Mesenchymal stem cell (in vitro differentiated cells and primary cell): Measurements from ENCODE around the gene HRH1.

Experiments used
- DNase-seq: peaks from one replicate; pipeline ENCODE4 v3.0.0-alpha.2; 2013
- H2AFZ ChIP-seq: one replicate; pipeline ENCODE4 v1.6.1; 2013; ENCODE audit warnings: low read depth, mild to moderate bottlenecking, control low read depth, inconsistent platforms, low read length, moderate library complexity
- H2AK5ac ChIP-seq: 2 replicates; pipeline ENCODE4 v1.6.1; 2013; ENCODE audit warnings: low read length, moderate library complexity, mild to moderate bottlenecking, inconsistent platforms; ENCODE audit not compliant: severe bottlenecking
- H2BK120ac ChIP-seq: one replicate; pipeline ENCODE4 v1.6.1; 2013; ENCODE audit warnings: low read depth, mild to moderate bottlenecking, inconsistent platforms, low read length, moderate library complexity
- H2BK12ac ChIP-seq, 2 experiments: one replicate each; pipeline ENCODE4 v1.6.1; 2013; ENCODE audit warnings: inconsistent platforms in 2 of 2, low read length in 2 of 2, mild to moderate bottlenecking in 2 of 2, moderate library complexity in 2 of 2, control low read depth in 1 of 2
- H2BK15ac ChIP-seq: one replicate; pipeline ENCODE4 v1.6.1; 2013; ENCODE audit warnings: mild to moderate bottlenecking, low read depth, inconsistent platforms; ENCODE audit not compliant: poor library complexity, severe bottlenecking
- H2BK5ac ChIP-seq: 2 replicates; pipeline ENCODE4 v1.6.1; 2013; ENCODE audit warnings: low read depth, mild to moderate bottlenecking, low read length, control low read depth, inconsistent platforms; ENCODE audit not compliant: poor library complexity, severe bottlenecking
- H3K14ac ChIP-seq, 2 experiments: one replicate each; pipeline ENCODE4 v1.6.1; 2013; ENCODE audit warnings: inconsistent platforms in 2 of 2, low read length in 2 of 2, control low read depth in 1 of 2, mild to moderate bottlenecking in 1 of 2, moderate library complexity in 1 of 2
- H3K18ac ChIP-seq, 2 experiments: one replicate each; pipeline ENCODE4 v1.6.1; 2013; ENCODE audit warnings: inconsistent platforms in 2 of 2, low read length in 2 of 2, control low read depth in 1 of 2, low read depth in 1 of 2, mild to moderate bottlenecking in 1 of 2
- H3K23ac ChIP-seq, 2 experiments: one replicate each; pipeline ENCODE4 v1.6.1; 2013; ENCODE audit warnings: inconsistent platforms in 2 of 2, low read length in 2 of 2, mild to moderate bottlenecking in 2 of 2, moderate library complexity in 2 of 2, control low read depth in 1 of 2
- H3K27ac ChIP-seq: 2 replicates; pipeline ENCODE4 v1.5.1; 2013; ENCODE audit warnings: mild to moderate bottlenecking, moderate library complexity, low read length, control low read depth, inconsistent platforms; ENCODE audit not compliant: poor library complexity, severe bottlenecking
- H3K27me3 ChIP-seq, 2 experiments: 2 replicates each; pipeline versions ENCODE4 v1.6.1 to v1.7.0; 2013; ENCODE audit warnings: low read length in 2 of 2, mild to moderate bottlenecking in 2 of 2, moderate library complexity in 2 of 2, control low read depth in 1 of 2, inconsistent platforms in 1 of 2; ENCODE audit not compliant: control insufficient read depth in 1 of 2, insufficient read depth in 1 of 2
- H3K36me3 ChIP-seq, 2 experiments: 2 replicates each; pipeline versions ENCODE4 v1.6.1 to v1.7.0; 2013; ENCODE audit warnings: low read length in 2 of 2, control low read depth in 1 of 2, inconsistent platforms in 1 of 2, low read depth in 1 of 2, mild to moderate bottlenecking in 1 of 2; ENCODE audit not compliant: insufficient read depth in 2 of 2, control insufficient read depth in 1 of 2
- H3K4ac ChIP-seq, 2 experiments: one replicate each; pipeline ENCODE4 v1.6.1; 2013; ENCODE audit warnings: inconsistent platforms in 2 of 2, low read length in 2 of 2, mild to moderate bottlenecking in 2 of 2, moderate library complexity in 2 of 2, control low read depth in 1 of 2, low read depth in 1 of 2
- H3K4me1 ChIP-seq: 2 replicates; pipeline ENCODE4 v1.6.1; 2013; ENCODE audit warnings: low read depth, low read length, control low read depth; ENCODE audit not compliant: control insufficient read depth, insufficient read depth
- H3K4me2 ChIP-seq: 2 replicates; pipeline ENCODE4 v1.6.1; 2013; ENCODE audit warnings: low read length, mild to moderate bottlenecking, inconsistent platforms; ENCODE audit not compliant: poor library complexity, severe bottlenecking
- H3K4me3 ChIP-seq, 2 experiments: 2 replicates each; pipeline versions ENCODE4 v1.5.1 to v1.7.0; 2013; ENCODE audit warnings: low read length in 2 of 2, mild to moderate bottlenecking in 2 of 2, control low read depth in 1 of 2, low read depth in 1 of 2; ENCODE audit not compliant: insufficient read depth in 1 of 2
- H3K79me1 ChIP-seq: replicated peaks from 2 replicates; pipeline ENCODE4 v1.6.1; 2013; ENCODE audit warnings: mild to moderate bottlenecking, control low read depth, low read length, inconsistent platforms; ENCODE audit not compliant: poor library complexity, severe bottlenecking
- H3K9ac ChIP-seq: 2 replicates; pipeline ENCODE4 v1.7.0; 2013; ENCODE audit warnings: mild to moderate bottlenecking, low read length, moderate library complexity
- H3K9me3 ChIP-seq: 2 replicates; pipeline ENCODE4 v1.7.0; 2013; ENCODE audit warnings: mild to moderate bottlenecking, low read length; ENCODE audit not compliant: control insufficient read depth
- H4K8ac ChIP-seq: one replicate; pipeline ENCODE4 v1.6.1; 2013; ENCODE audit warnings: inconsistent platforms, mild to moderate bottlenecking, low read length, moderate library complexity
- H4K91ac ChIP-seq: one replicate; pipeline ENCODE4 v1.6.1; 2013; ENCODE audit warnings: mild to moderate bottlenecking, low read length, inconsistent platforms
- WGBS: methylation state at CpG from one replicate; pipeline ENCODE4 v1.1.7; 2013; ENCODE audit warnings: mixed read lengths; 5-methylcytosine and 5-hydroxymethylcytosine counted together

The HRH1 gene

DNA sequence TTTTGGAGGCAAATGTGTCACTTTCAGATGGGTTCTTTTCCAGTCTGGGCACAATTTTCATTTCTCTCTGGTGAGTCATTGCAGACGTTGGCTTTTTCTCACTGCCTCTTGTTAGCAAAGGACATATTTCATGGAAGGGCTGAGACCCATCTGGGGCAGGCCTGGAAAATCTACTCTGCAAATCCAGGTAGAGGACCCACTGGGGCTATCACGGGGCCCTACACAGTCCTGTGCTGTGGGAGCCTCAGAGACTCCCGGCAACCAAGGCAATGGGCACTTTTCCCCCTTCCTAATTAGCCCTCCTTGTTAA lies 58.0 kb downstream of the HRH1 start:
- peaks cover 0 to 4% of the 10 kb centered on the region in 2 experiments for H3K36me3 ChIP-seq
- H2BK5ac ChIP-seq = no peak overlapping the region
- peaks cover 13% of the 10 kb centered on the region for H3K79me1 ChIP-seq
- H4K8ac ChIP-seq = no peak overlapping the region
- no peak overlapping the region for H2AFZ ChIP-seq
- no peak overlapping the region for H2BK12ac ChIP-seq
- no peaks in the 10 kb centered on the region for H3K9me3 ChIP-seq
- peak; percentile 68 for DNase-seq
- no peak overlapping the region for H2AK5ac ChIP-seq
- no peak overlapping the region for H3K23ac ChIP-seq
- H3K27ac ChIP-seq = no peak overlapping the region
- no peak overlapping the region for H3K4ac ChIP-seq
- no peak overlapping the region for H3K4me2 ChIP-seq
- no peaks in the 10 kb centered on the region for H3K27me3 ChIP-seq
- no peak overlapping the region for H3K18ac ChIP-seq
- H3K4me3 ChIP-seq = no peak overlapping the region
- H4K91ac ChIP-seq = no peak overlapping the region
- WGBS = 57% methylated on average over 3 of the region's 3 CpGs
- peaks cover 9% of the 10 kb centered on the region for H3K4me1 ChIP-seq
- no peak overlapping the region for H2BK15ac ChIP-seq
- no peak overlapping the region for H3K14ac ChIP-seq
- no peak overlapping the region for H2BK120ac ChIP-seq
- no peak overlapping the region for H3K9ac ChIP-seq

DNA sequence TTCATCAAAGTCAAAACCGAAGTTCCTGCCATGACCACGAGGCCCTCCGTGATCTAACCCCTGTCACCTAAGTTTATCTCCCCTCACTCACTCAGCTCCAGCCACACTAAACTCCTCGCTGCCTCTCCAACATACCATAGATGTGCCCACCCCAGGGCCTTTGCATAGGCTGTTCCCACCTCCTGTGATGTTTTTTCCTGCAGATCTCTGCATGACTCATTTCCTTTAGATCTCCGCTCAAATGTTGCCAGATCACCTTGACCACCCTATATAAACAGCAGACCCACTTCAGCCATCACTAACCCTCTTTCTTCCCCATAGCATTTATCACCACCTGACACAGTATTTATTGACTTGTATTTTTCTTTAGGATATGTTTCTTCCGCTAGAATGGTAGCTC lies 58.5 kb downstream of the HRH1 start:
- Histone ChIP-seq H3K14ac (no peak overlapping the region), H2BK15ac (no peak overlapping the region), H3K27ac (no peak overlapping the region), H3K23ac (no peak overlapping the region), H4K8ac (no peak overlapping the region), H2BK120ac (no peak overlapping the region), H3K27me3 (no peaks in the 10 kb centered on the region), H2AFZ (no peak overlapping the region), H2AK5ac (no peak overlapping the region), H2BK12ac (no peak overlapping the region), H3K18ac (no peak overlapping the region), H3K4me2 (no peak overlapping the region), H3K4me3 (no peak overlapping the region), H3K9ac (no peak overlapping the region), H3K9me3 (no peaks in the 10 kb centered on the region), H3K4ac (no peak overlapping the region), H3K79me1 (peaks cover 9% of the 10 kb centered on the region), H3K36me3 (peaks cover 0 to 4% of the 10 kb centered on the region in 2 experiments), H2BK5ac (no peak overlapping the region), H3K4me1 (peaks cover 7% of the 10 kb centered on the region), H4K91ac (no peak overlapping the region)
- WGBS = 84% methylated on average over 5 of the region's 6 CpGs
- no peak for DNase-seq

DNA sequence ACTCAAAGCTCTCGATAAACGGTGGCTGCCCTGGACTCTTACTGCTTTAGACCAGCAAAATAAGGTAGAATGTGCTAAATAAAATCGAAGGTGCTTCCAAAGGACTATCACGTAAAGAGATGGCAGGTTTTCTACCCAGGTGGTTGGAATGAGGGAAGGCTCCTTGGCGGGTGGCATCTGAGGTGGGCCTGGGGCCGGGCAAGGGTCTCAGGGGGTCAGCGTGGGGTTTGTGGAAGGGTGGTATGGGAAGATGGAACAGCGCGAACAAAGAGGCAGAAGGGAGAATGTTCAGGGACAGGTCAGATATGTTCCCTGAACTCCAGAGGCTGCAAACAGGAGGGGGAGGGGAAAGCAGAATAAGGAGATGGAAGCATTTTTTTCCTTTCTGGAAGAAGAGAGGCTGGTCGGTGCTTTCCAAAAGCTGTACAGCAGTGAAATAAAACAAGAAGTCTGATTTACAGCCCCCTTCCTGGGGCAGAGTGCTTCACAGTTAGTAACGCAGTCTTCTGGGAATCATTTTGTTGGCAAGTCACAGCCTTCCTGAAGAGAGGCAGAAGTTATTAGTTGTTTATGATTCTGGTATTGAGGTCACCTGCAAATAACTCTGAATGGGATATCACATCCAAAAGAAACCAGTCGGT lies 59.6 kb downstream of the HRH1 start:
- WGBS = 82% methylated on average over 12 of the region's 12 CpGs
- H3K4me1 ChIP-seq = peaks cover 7% of the 10 kb centered on the region

DNA sequence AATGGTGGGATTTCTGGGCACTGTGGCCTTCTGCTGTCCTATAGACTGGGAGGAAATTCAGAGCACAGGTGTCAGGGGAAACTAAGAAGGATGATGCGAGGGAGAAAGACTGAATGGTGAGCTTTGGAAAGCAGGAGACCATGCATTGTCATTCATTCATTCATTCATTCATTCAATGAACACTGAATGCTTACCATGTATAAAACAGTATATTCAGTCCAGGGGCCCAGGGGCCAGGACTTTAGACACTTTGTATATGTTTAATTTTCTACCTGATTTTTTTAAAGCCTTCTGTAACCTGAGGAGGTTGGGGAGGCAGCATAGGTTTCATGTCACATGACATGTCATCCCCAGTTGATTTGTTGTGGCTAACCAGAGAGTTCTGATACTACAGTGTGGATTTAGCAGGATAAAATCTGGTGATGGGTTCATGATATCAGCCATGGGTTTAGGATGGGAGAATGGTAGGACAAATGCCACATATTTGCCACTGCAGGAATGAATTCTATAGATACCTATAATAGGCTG lies 60.2 kb downstream of the HRH1 start:
- H2BK12ac ChIP-seq = no peak overlapping the region
- no peak overlapping the region for H3K4me2 ChIP-seq
- H3K9me3 ChIP-seq = no peaks in the 10 kb centered on the region
- no peak overlapping the region for H4K8ac ChIP-seq
- no peak overlapping the region for H3K14ac ChIP-seq
- no peak overlapping the region for H2BK120ac ChIP-seq
- no peak overlapping the region for H3K23ac ChIP-seq
- no peak overlapping the region for H3K27ac ChIP-seq
- H2AK5ac ChIP-seq = no peak overlapping the region
- no peaks in the 10 kb centered on the region for H3K27me3 ChIP-seq
- H3K4ac ChIP-seq = no peak overlapping the region
- H2BK15ac ChIP-seq = no peak overlapping the region
- no peak overlapping the region for H2AFZ ChIP-seq
- no peak for DNase-seq
- no peak overlapping the region for H2BK5ac ChIP-seq
- no peak overlapping the region for H3K18ac ChIP-seq
- H3K4me1 ChIP-seq = peaks cover 7% of the 10 kb centered on the region
- WGBS = no CpG with 5 or more reads among the region's 1 CpG
- no peak overlapping the region for H4K91ac ChIP-seq
- H3K36me3 ChIP-seq = peaks cover 0 to 4% of the 10 kb centered on the region in 2 experiments
- H3K79me1 ChIP-seq = peaks cover 12% of the 10 kb centered on the region
- H3K4me3 ChIP-seq = no peak overlapping the region
- no peak overlapping the region for H3K9ac ChIP-seq

More for the DNA sequence above, 59.6 kb downstream of the HRH1 start:
- H3K23ac ChIP-seq = no peak overlapping the region
- H3K4me2 ChIP-seq = no peak overlapping the region
- H3K79me1 ChIP-seq = peaks cover 12% of the 10 kb centered on the region
- no peak overlapping the region for H3K14ac ChIP-seq
- H3K18ac ChIP-seq = no peak overlapping the region
- no peak overlapping the region for H3K4ac ChIP-seq
- no peak for DNase-seq
- H2BK15ac ChIP-seq = no peak overlapping the region
- H3K9me3 ChIP-seq = no peaks in the 10 kb centered on the region
- no peak overlapping the region for H3K4me3 ChIP-seq
- no peak overlapping the region for H4K8ac ChIP-seq
- H2AFZ ChIP-seq = no peak overlapping the region
- no peaks in the 10 kb centered on the region for H3K27me3 ChIP-seq
- no peak overlapping the region for H4K91ac ChIP-seq
- H2BK120ac ChIP-seq = no peak overlapping the region
- H2BK12ac ChIP-seq = no peak overlapping the region
- no peak overlapping the region for H3K9ac ChIP-seq
- H3K36me3 ChIP-seq = peaks cover 0 to 4% of the 10 kb centered on the region in 2 experiments
- no peak overlapping the region for H2BK5ac ChIP-seq
- no peak overlapping the region for H3K27ac ChIP-seq
- no peak overlapping the region for H2AK5ac ChIP-seq
